GM23338 (cell line): ENCODE data around the gene RALGPS1. TPM values are rescaled to one million over a fixed set of nuclear protein-coding genes. Genes with fewer than 3 reads are reported as not detected.

Experiments
- ATAC-seq: fragments of 200-7000 bp; cut with Tn5 transposase; 3 replicates; pipeline ENCODE4 v1.9.1; 2020
- DNase-seq: peaks from one replicate; pipeline ENCODE4 v3.0.0-alpha.2; 2015; ENCODE audit warnings: low spot score
- H2AFZ ChIP-seq: fragments of 200-600 bp; sonication (generic); 2 replicates; pipeline ENCODE4 v1.8.0; 2016; ENCODE audit warnings: antibody characterized with exemption, mild to moderate bottlenecking, moderate library complexity
- H3F3A ChIP-seq: fragments of 200-600 bp; sonication (generic); replicated peaks from 2 replicates; pipeline ENCODE4 v1.8.0; 2017; ENCODE audit warnings: antibody characterized with exemption, mixed run types, low read depth
- H3K27ac ChIP-seq: fragments of 200-600 bp; sonication (generic); 2 replicates; pipeline ENCODE4 v1.6.1; 2016; ENCODE audit warnings: low read depth
- H3K27me3 ChIP-seq: fragments of 200-600 bp; sonication (generic); 2 replicates; pipeline ENCODE4 v1.8.0; 2016; ENCODE audit warnings: mild to moderate bottlenecking, mixed run types, moderate library complexity; ENCODE audit not compliant: insufficient read depth
- H3K36me3 ChIP-seq: fragments of 200-600 bp; sonication (generic); 2 replicates; pipeline ENCODE4 v1.8.0; 2016; ENCODE audit warnings: mild to moderate bottlenecking; ENCODE audit not compliant: insufficient read depth
- H3K4me1 ChIP-seq: fragments of 200-600 bp; sonication (generic); 2 replicates; pipeline ENCODE4 v1.8.0; 2016; ENCODE audit warnings: mild to moderate bottlenecking, moderate library complexity; ENCODE audit not compliant: insufficient read depth
- H3K4me2 ChIP-seq: fragments of 200-600 bp; sonication (generic); 2 replicates; pipeline ENCODE4 v1.7.1; 2017; ENCODE audit warnings: mixed run types
- H3K4me3 ChIP-seq: fragments of 200-600 bp; sonication (generic); 2 replicates; pipeline ENCODE4 v1.6.1; 2016; ENCODE audit warnings: mixed run types
- H3K79me2 ChIP-seq: fragments of 200-600 bp; sonication (generic); replicated peaks from 2 replicates; pipeline ENCODE4 v1.8.0; 2017; ENCODE audit warnings: mild to moderate bottlenecking; ENCODE audit not compliant: insufficient read depth
- H3K9me2 ChIP-seq: fragments of 200-600 bp; sonication (generic); 2 replicates; pipeline ENCODE4 v1.8.0; 2017; ENCODE audit not compliant: insufficient read depth
- H4K20me1 ChIP-seq: fragments of 200-600 bp; sonication (generic); replicated peaks from 2 replicates; pipeline ENCODE4 v1.8.0; 2017; ENCODE audit warnings: mild to moderate bottlenecking; ENCODE audit not compliant: insufficient read depth
- H3K27ac Mint-ChIP-seq: 2 replicates; pipeline ENCODE4 v1.8.0; 2020; ENCODE audit warnings: inconsistent platforms, mild to moderate bottlenecking, moderate library complexity, mixed read lengths
- H3K27me3 Mint-ChIP-seq: 3 replicates; pipeline ENCODE4 v1.8.0; 2022; ENCODE audit warnings: low read depth, mild to moderate bottlenecking, moderate library complexity, mixed read lengths, inconsistent platforms; ENCODE audit not compliant: insufficient read depth, poor library complexity
- H3K36me3 Mint-ChIP-seq: 3 replicates; pipeline ENCODE4 v1.8.0; 2021; ENCODE audit warnings: low read depth, mild to moderate bottlenecking, inconsistent platforms, moderate library complexity, mixed read lengths
- H3K4me1 Mint-ChIP-seq: 3 replicates; pipeline ENCODE4 v1.8.0; 2020; ENCODE audit warnings: mild to moderate bottlenecking, inconsistent platforms, mixed read lengths
- H3K4me3 Mint-ChIP-seq: 3 replicates; pipeline ENCODE4 v1.8.0; 2021; ENCODE audit warnings: moderate library complexity, mild to moderate bottlenecking, inconsistent platforms, mixed read lengths
- H3K9me3 Mint-ChIP-seq: 3 replicates; pipeline ENCODE4 v1.8.0; 2020; ENCODE audit warnings: moderate library complexity, mild to moderate bottlenecking, inconsistent platforms, mixed read lengths
- CREB1 ChIP-seq: fragments of 250-450 bp; sonication (Bioruptor Pico); IDR thresholded peaks from 2 replicates; pipeline ENCODE4 v1.5.0; 2020; ENCODE audit warnings: low read depth, mild to moderate bottlenecking, moderate library complexity
- CTCF ChIP-seq, 2 experiments: fragments of 200-600 bp in 1 of 2; sonication (generic) in 1 of 2; conservative IDR thresholded peaks; 2 replicates each; pipeline versions ENCODE4 v1.5.1 to v1.6.1; 2016 to 2017; ENCODE audit warnings: antibody characterized with exemption in 2 of 2, low read depth in 2 of 2, mild to moderate bottlenecking in 2 of 2, moderate library complexity in 1 of 2
- ETS1 ChIP-seq: IDR thresholded peaks from 2 replicates; pipeline ENCODE4 v1.6.1; 2016; ENCODE audit warnings: antibody characterized with exemption
- EZH2 ChIP-seq: fragments of 200-600 bp; sonication (generic); IDR thresholded peaks from one replicate; pipeline ENCODE4 v1.8.0; 2017; ENCODE audit warnings: antibody characterized with exemption, mild to moderate bottlenecking, low read depth; ENCODE audit not compliant: unreplicated experiment
- EZH2phosphoT487 ChIP-seq: fragments of 200-600 bp; sonication (generic); IDR thresholded peaks from one replicate; pipeline ENCODE4 v1.8.1; 2018; ENCODE audit warnings: antibody characterized with exemption; ENCODE audit not compliant: unreplicated experiment
- JUNB ChIP-seq: IDR thresholded peaks from one replicate; pipeline ENCODE4 v1.6.1; 2016; ENCODE audit warnings: antibody characterized with exemption; ENCODE audit not compliant: unreplicated experiment
- NANOG ChIP-seq: IDR thresholded peaks from 2 replicates; pipeline ENCODE4 v1.6.1; 2016; ENCODE audit warnings: antibody characterized with exemption, borderline replicate concordance
- POLR2AphosphoS5 ChIP-seq: IDR thresholded peaks from 2 replicates; pipeline ENCODE4 v1.6.1; 2016; ENCODE audit warnings: antibody characterized with exemption, low read depth
- REST ChIP-seq: IDR thresholded peaks from one replicate; pipeline ENCODE4 v1.6.1; 2018; ENCODE audit warnings: antibody characterized with exemption; ENCODE audit not compliant: unreplicated experiment
- STAT1 ChIP-seq: IDR thresholded peaks from one replicate; pipeline ENCODE4 v1.6.1; 2016; ENCODE audit warnings: antibody characterized with exemption; ENCODE audit not compliant: unreplicated experiment
- ZNF114 ChIP-seq: fragments of 250-450 bp; sonication (Bioruptor Pico); IDR thresholded peaks from 2 replicates; pipeline ENCODE4 v1.5.0; 2020; ENCODE audit warnings: mild to moderate bottlenecking, moderate library complexity
- ZNF331 ChIP-seq: fragments of 250-450 bp; sonication (Bioruptor Pico); IDR thresholded peaks from 2 replicates; pipeline ENCODE4 v1.5.0; 2020; ENCODE audit warnings: low read depth, mild to moderate bottlenecking, moderate library complexity
- polyA plus RNA-seq: library from polyadenylated mRNA; unstranded; fragments of >200 nt; fragmentation: Nextera tagmentation; extraction: Ambion mirVana; gene quantifications from 2 replicates; pipeline ENCODE4 v1.2.1, GENCODE V29; 2016
- total RNA-seq: library from RNA; depleted of rRNA; stranded (reverse); fragments of >200 nt; shearing (Covaris generic); gene quantifications from 2 replicates; pipeline ENCODE4 v1.2.3, GENCODE V29; 2014

RALGPS1 gene
- total and polyA plus RNA-seq, 2 experiments from 2014 or later = 18.2 to 57.1 TPM

GRCh38 chr9:127194881-127195713, 280.5 kb downstream of the RALGPS1 start:
- Mint-ChIP-seq H3K4me1 (peaks cover 8% of the 10 kb centered on the region), H3K36me3 (no peaks in the 10 kb centered on the region; the same call in 2 of the 3 replicates), H3K27me3 (peaks cover 9% of the 10 kb centered on the region), H3K27ac (no peak overlapping the region), H3K9me3 (no peaks in the 10 kb centered on the region), H3K4me3 (no peak overlapping the region)
- H2AFZ ChIP-seq = no peak overlapping the region
- H3K79me2 ChIP-seq = no peaks in the 10 kb centered on the region
- no peaks in the 10 kb centered on the region for H3K36me3 ChIP-seq
- H4K20me1 ChIP-seq = no peaks in the 10 kb centered on the region
- no peaks in the 10 kb centered on the region for H3K27me3 ChIP-seq
- ATAC-seq = peak; percentile 49
- H3K4me1 ChIP-seq = peaks cover 4% of the 10 kb centered on the region; the same call in 1 of the 2 replicates
- H3K27ac ChIP-seq = no peak overlapping the region
- no peaks in the 10 kb centered on the region for H3F3A ChIP-seq
- H3K4me3 ChIP-seq = no peak overlapping the region
- DNase-seq = peak; percentile 44
- H3K9me2 ChIP-seq = no peaks in the 10 kb centered on the region
- H3K4me2 ChIP-seq = no peak overlapping the region
- TF ChIP-seq EZH2phosphoT487 (no peak), CTCF (conservative IDR thresholded peaks at IDR 0.05; ENCODE audit: low read depth in 2 of 2) (peak in 1 of 2 experiments; percentile 18; a peak in 2 of 4 replicates)

- ATAC-seq = no peak
- Histone ChIP-seq H3K36me3 (no peaks in the 10 kb centered on the region), H3K4me2 (no peak overlapping the region), H4K20me1 (no peaks in the 10 kb centered on the region), H3K27ac (no peak overlapping the region), H2AFZ (no peak overlapping the region), H3K27me3 (no peaks in the 10 kb centered on the region), H3F3A (no peaks in the 10 kb centered on the region), H3K9me2 (no peaks in the 10 kb centered on the region), H3K4me1 (peaks cover 4% of the 10 kb centered on the region; the same call in 1 of the 2 replicates), H3K4me3 (no peak overlapping the region), H3K79me2 (no peaks in the 10 kb centered on the region)
- peaks cover 7% of the 10 kb centered on the region for H3K4me1 Mint-ChIP-seq
- H3K27me3 Mint-ChIP-seq = peaks cover 9% of the 10 kb centered on the region
- no peaks in the 10 kb centered on the region for H3K9me3 Mint-ChIP-seq
- no peak overlapping the region for H3K27ac Mint-ChIP-seq
- H3K4me3 Mint-ChIP-seq = no peak overlapping the region
- H3K36me3 Mint-ChIP-seq = no peaks in the 10 kb centered on the region; the same call in 2 of the 3 replicates
- no peak for DNase-seq
- TF ChIP-seq REST (no peak), CTCF (conservative IDR thresholded peaks at IDR 0.05; ENCODE audit: low read depth in 2 of 2) (no peak), STAT1 (no peak), EZH2 (no peak), CREB1 (no peak), ETS1 (no peak), ZNF114 (CRISPR knock-in tag) (no peak), POLR2AphosphoS5 (no peak), ZNF331 (no peak), NANOG (no peak), EZH2phosphoT487 (no peak), JUNB (no peak)
Observed at GRCh38 chr9:127195976-127196825, 281.6 kb downstream of the RALGPS1 start.
